Lung (tissue), 16 donors: Measurements from ENCODE around the gene APOBEC3F. TPM values are rescaled to one million over a fixed set of nuclear protein-coding genes. Genes with fewer than 3 reads are reported as not detected.
"Not testable (repeated sequence)": the region's sequence is repeated elsewhere in the genome, so short reads cannot be mapped to it uniquely, and the experiment has no call there.

Experiments
- ATAC-seq: fragments of 200-7000 bp; cut with Tn5 transposase; one replicate; pipeline ENCODE4 v1.9.1; 2020; ENCODE audit warnings: moderate number of reproducible peaks; ENCODE audit not compliant: insufficient read depth, low FRiP score
- DNase-seq, 3 donors: peaks; one replicate each; pipeline ENCODE4 v3.0.0-alpha.2; 2013 to 2017
- H3K27ac ChIP-seq, 2 donors: one replicate each; pipeline ENCODE4 v1.5.1; 2013; ENCODE audit warnings: mild to moderate bottlenecking in 2 of 2, moderate library complexity in 2 of 2, control low read depth in 1 of 2, inconsistent platforms in 1 of 2, low read depth in 1 of 2, low read length in 1 of 2
- H3K27me3 ChIP-seq, 3 donors: one replicate each; pipeline ENCODE4 v1.5.1; 2013; ENCODE audit warnings: low read length in 2 of 3; ENCODE audit not compliant: control insufficient read depth in 3 of 3, insufficient read depth in 3 of 3
- H3K36me3 ChIP-seq, 4 donors: one replicate each; pipeline ENCODE4 v1.5.1; 2013; ENCODE audit warnings: low read length in 4 of 4, mild to moderate bottlenecking in 1 of 4, moderate library complexity in 1 of 4; ENCODE audit not compliant: control insufficient read depth in 4 of 4, insufficient read depth in 4 of 4
- H3K4me1 ChIP-seq, 5 donors: one replicate each; pipeline ENCODE4 v1.5.1; 2013; ENCODE audit warnings: low read length in 5 of 5, mild to moderate bottlenecking in 2 of 5, moderate library complexity in 1 of 5; ENCODE audit not compliant: control insufficient read depth in 5 of 5, insufficient read depth in 5 of 5
- H3K4me3 ChIP-seq: one replicate; pipeline ENCODE4 v1.5.1; 2013; ENCODE audit warnings: mild to moderate bottlenecking, control low read depth, moderate library complexity
- H3K9ac ChIP-seq, 2 donors: one replicate each; pipeline ENCODE4 v1.5.1; 2013; ENCODE audit warnings: low read length in 2 of 2, control low read depth in 1 of 2; ENCODE audit not compliant: insufficient read depth in 1 of 2
- H3K9me3 ChIP-seq, 4 donors: one replicate each; pipeline ENCODE4 v1.5.1; 2013; ENCODE audit warnings: low read length in 3 of 4, mild to moderate bottlenecking in 1 of 4, moderate library complexity in 1 of 4; ENCODE audit not compliant: control insufficient read depth in 4 of 4, insufficient read depth in 3 of 4
- WGBS, 2 donors: extraction: QIAGEN DNeasy Blood & Tissue Kit; methylation state at CpG; one replicate each; pipeline ENCODE4 v1.1.7; 2013; 5-methylcytosine and 5-hydroxymethylcytosine counted together
- long read RNA-seq, 5 donors: transcript quantifications; one replicate each; lab custom pipeline, GENCODE V29; 2026
- polyA plus RNA-seq, 2 donors: library from polyadenylated mRNA; stranded (reverse); fragments of 200-250 nt; gene quantifications; one replicate each; pipeline ENCODE4 v1.2.1, GENCODE V29; 2013
- total RNA-seq, 2 donors: library from RNA; depleted of rRNA in 1 of 2; stranded (reverse); fragments of >200 nt in 1 of 2; gene quantifications; one replicate each; pipeline ENCODE4 v1.2.1, GENCODE V29; 2014 to 2021
- TF ChIP-seq, protein P1 (sequence below): IDR thresholded peaks from 2 replicates; pipeline ENCODE4 v1.5.1; 2012; ENCODE audit warnings: mild to moderate bottlenecking; ENCODE audit errors: control extremely low read depth, extremely low read depth
- donor health status: control.
- donor health status: control.
- donor health status: Bipolar disorder and iron deficiency.
- donor health status: healthy.
- donor health status: DM: yes; HTN: yes; CAD: no.

The APOBEC3F gene
- total RNA-seq (10 to 100 TPM in 1 of 2 donors, 1 to 10 TPM in 1; 7.7 to 12.1 TPM), polyA plus RNA-seq (1 to 10 TPM; 3.6 to 4.3 TPM)
- long read RNA-seq, donor 1, partial matches to known transcripts, result 0 of 8 reads
- long read RNA-seq, donor 1, other reads (novel, unspliced or antisense), result 0 of 8 reads
- long read RNA-seq, donor 2, partial matches to known transcripts, result 0 of 1 reads
- long read RNA-seq, donor 2, other reads (novel, unspliced or antisense), result 0 of 1 reads
- long read RNA-seq, donor 3, partial matches to known transcripts, result 0 of 1 reads
- long read RNA-seq, donor 3, other reads (novel, unspliced or antisense), result 0 of 1 reads
- long read RNA-seq, donor 4, result 0 reads
- long read RNA-seq, donor 5, partial matches to known transcripts, result 0 of 1 reads
- long read RNA-seq, donor 5, other reads (novel, unspliced or antisense), result 0 of 1 reads

DNA sequence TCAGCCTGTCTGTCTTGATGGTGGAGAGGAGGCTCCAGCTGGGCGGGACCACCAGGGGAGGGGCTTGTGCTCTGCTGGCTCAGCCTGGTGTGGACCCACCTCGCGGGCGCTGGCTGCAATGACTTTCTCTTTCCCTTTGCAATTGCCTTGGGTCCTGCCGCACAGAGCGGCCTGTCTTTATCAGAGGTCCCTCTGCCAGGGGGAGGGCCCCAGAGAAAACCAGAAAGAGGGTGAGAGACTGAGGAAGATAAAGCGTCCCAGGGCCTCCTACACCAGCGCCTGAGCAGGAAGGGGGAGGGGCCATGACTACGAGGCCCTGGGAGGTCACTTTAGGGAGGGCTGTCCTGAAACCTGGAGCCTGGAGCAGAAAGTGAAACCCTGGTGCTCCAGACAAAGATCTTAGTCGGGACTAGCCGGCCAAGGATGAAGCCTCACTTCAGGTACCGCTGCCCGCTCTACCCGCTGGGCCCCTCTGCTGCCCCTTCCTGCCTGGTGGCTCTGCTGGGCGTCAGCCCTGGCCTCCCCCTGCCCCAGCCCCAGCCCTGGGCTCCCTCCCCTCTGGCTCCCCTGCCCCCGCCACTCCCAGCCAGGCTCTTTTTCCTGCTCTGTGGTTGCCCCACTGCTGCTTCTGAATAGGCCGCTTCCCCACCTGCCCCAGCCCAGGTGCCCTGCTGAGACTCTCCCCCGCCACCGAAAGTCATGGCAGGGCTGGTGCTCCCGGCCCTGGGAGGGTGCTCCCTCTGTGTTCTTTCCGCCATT, at the start of gene APOBEC3F:
APOBEC3F (plus strand) TSS at position 327 of the 759 bp plus-strand sequence; CDS start at position 424, 97 bp downstream.
- peak within 1 kb of the TSS in 1 of 2 donors; percentile 74 for H3K9ac ChIP-seq
- peak within 1 kb of the TSS; percentile 76 to 84 for H3K27ac ChIP-seq
- H3K36me3 ChIP-seq, H3K4me1 ChIP-seq, H3K9me3 ChIP-seq, H3K27me3 ChIP-seq: not testable (repeated sequence)
- ATAC-seq, result peak; percentile 89
- peak within 1 kb of the TSS; percentile 42 for H3K4me3 ChIP-seq
- 1% methylated on average over 11 to 21 of the region's 21 CpGs for WGBS, 2 donors
- DNase-seq, result peak; percentile 55 to 69 (median 66)

GRCh38 chr22:38992871-38993371, 47.7 kb upstream of the APOBEC3F start:
- not testable (repeated sequence) for ATAC-seq, DNase-seq, H3K9me3 ChIP-seq, H3K36me3 ChIP-seq, H3K4me1 ChIP-seq, H3K9ac ChIP-seq, H3K4me3 ChIP-seq, H3K27ac ChIP-seq, H3K27me3 ChIP-seq
- 28 to 33% methylated on average over 9 to 12 of the region's 12 CpGs for WGBS, 2 donors

DNA sequence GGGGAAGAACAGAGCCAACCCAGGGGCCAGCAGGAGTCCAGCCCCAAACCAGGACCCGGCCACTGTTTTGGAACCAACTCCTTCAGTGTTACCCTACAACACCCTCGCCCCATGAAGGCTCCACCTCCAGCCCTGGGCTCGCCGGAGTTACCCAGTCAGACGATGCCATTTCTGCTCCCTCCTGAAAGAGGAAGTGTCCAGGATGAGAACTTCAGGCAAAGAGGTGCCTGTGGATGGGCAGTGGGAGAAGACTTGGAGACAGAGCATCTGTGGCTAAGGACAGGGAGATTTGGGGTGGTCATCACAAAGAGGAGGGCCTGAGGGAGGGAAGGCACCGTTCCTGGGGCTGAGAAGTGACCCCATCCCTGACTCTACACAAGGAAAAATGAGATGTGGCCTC, 44.6 kb upstream of the APOBEC3F start:
- ATAC-seq (no peak), DNase-seq (no peak)
- H3K27ac ChIP-seq, result no peak overlapping the region
- H3K9ac ChIP-seq, result no peak overlapping the region
- no peaks in the 10 kb centered on the region for H3K36me3 ChIP-seq
- no peaks in the 10 kb centered on the region for H3K27me3 ChIP-seq
- no peak overlapping the region for H3K4me3 ChIP-seq
- H3K9me3 ChIP-seq, result no peaks in the 10 kb centered on the region
- 64 to 67% methylated on average over 6 of the region's 6 CpGs for whole genome bisulfite sequencing, 2 donors
- no peaks in the 10 kb centered on the region for H3K4me1 ChIP-seq
- TF ChIP-seq, protein P1, sequence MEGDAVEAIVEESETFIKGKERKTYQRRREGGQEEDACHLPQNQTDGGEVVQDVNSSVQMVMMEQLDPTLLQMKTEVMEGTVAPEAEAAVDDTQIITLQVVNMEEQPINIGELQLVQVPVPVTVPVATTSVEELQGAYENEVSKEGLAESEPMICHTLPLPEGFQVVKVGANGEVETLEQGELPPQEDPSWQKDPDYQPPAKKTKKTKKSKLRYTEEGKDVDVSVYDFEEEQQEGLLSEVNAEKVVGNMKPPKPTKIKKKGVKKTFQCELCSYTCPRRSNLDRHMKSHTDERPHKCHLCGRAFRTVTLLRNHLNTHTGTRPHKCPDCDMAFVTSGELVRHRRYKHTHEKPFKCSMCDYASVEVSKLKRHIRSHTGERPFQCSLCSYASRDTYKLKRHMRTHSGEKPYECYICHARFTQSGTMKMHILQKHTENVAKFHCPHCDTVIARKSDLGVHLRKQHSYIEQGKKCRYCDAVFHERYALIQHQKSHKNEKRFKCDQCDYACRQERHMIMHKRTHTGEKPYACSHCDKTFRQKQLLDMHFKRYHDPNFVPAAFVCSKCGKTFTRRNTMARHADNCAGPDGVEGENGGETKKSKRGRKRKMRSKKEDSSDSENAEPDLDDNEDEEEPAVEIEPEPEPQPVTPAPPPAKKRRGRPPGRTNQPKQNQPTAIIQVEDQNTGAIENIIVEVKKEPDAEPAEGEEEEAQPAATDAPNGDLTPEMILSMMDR, result no peak

DNA sequence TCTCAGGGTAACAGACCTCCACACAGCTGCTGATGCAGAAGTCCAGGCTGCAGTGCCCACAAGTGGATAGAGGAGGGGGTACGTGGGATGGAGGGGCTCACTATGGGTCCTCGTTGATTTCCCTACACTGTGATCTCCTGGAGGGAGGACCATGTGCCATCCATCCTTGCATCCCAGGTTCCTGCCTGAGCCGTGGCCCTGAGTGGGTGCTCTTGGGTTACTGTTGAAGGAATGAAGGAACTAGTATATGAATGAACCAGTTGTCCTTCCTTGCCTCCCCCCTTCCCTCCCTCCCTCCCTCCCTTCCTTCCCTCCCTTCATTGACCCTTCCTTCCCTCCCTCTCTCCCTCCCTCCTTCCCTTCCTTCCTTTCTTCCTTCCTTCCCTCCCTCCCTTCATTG, 43.1 kb upstream of the APOBEC3F start:
- TF ChIP-seq, protein P1, result no peak
- no peak overlapping the region for H3K9ac ChIP-seq
- no peaks in the 10 kb centered on the region for H3K27me3 ChIP-seq
- ATAC-seq, result no peak
- no peak overlapping the region for H3K4me3 ChIP-seq
- no peaks in the 10 kb centered on the region for H3K36me3 ChIP-seq
- H3K27ac ChIP-seq, result no peak overlapping the region
- no peaks in the 10 kb centered on the region for H3K4me1 ChIP-seq
- H3K9me3 ChIP-seq, result no peaks in the 10 kb centered on the region
- WGBS, 2 donors, result 88 to 94% methylated on average over 3 of the region's 3 CpGs
- DNase-seq, result no peak
